ENCODE results near the gene AKR1D1. TPM values are rescaled to one million over a fixed set of nuclear protein-coding genes. Genes with fewer than 3 reads are reported as not detected.

AKR1D1 gene
- 1 to 10 TPM in 1 of 2 donors, under 1 TPM in 1; 0.87 to 1.3 TPM for total RNA-seq
- polyA plus RNA-seq (ENCODE audit: insufficient read depth, low read depth, low replicate concordance) = 6.9 TPM
- long read RNA-seq, donor 1 = 0 reads
- long read RNA-seq, donor 2 = 0 reads

- TF ChIP-seq CTCF (IDR thresholded peaks at IDR 0.05) = no peak
- no peak for TF ChIP-seq POLR2A (IDR thresholded peaks at IDR 0.05)
- H3K4me3 ChIP-seq = no peak within 1 kb of the TSS
- H3K4me1 ChIP-seq = no peaks in the 10 kb centered on the region
- H3K27ac ChIP-seq = no peak within 1 kb of the TSS
- no peaks in the 10 kb centered on the region for H3K36me3 ChIP-seq (ENCODE audit: low read depth, missing control alignments)
- no peaks in the 10 kb centered on the region for H3K9me3 ChIP-seq
- WGBS, 2 donors = 89 to 94% methylated on average over 3 of the region's 3 CpGs
- H3K27me3 ChIP-seq = no peaks in the 10 kb centered on the region
- no peak for DNase-seq
- intact Hi-C loops (cut with DNase I; ENCODE audit: low total_unique reads) = no loop called here
These were observed at the start of gene AKR1D1 for GRCh38 chr7:138076196-138076595. TSS of gene AKR1D1 (plus strand) at chr7:138076459. CDS start at chr7:138076519, 60 bp downstream.

GRCh38 chr7:138027100-138027499, 49.2 kb upstream of the AKR1D1 start:
- no peaks in the 10 kb centered on the region for H3K4me1 ChIP-seq
- no peaks in the 10 kb centered on the region for H3K9me3 ChIP-seq
- 49 to 56% methylated on average over 2 of the region's 2 CpGs for WGBS, 2 donors
- H3K27ac ChIP-seq = no peak overlapping the region
- H3K4me3 ChIP-seq = no peak overlapping the region
- no peak for DNase-seq
- TF ChIP-seq POLR2A (IDR thresholded peaks at IDR 0.05) = no peak
- no peak for TF ChIP-seq CTCF (IDR thresholded peaks at IDR 0.05)
- H3K36me3 ChIP-seq (ENCODE audit: low read depth, missing control alignments) = no peaks in the 10 kb centered on the region
- H3K27me3 ChIP-seq = no peaks in the 10 kb centered on the region
- intact Hi-C loops (cut with DNase I; ENCODE audit: low total_unique reads) = no loop called here

- intact Hi-C loops (cut with DNase I; ENCODE audit: low total_unique reads) = no loop called here
- no peak for DNase-seq
- WGBS, 2 donors = 91 to 94% methylated on average over 4 of the region's 4 CpGs
- no peaks in the 10 kb centered on the region for H3K36me3 ChIP-seq (ENCODE audit: low read depth, missing control alignments)
- TF ChIP-seq CTCF (IDR thresholded peaks at IDR 0.05) = no peak
- TF ChIP-seq POLR2A (IDR thresholded peaks at IDR 0.05) = no peak
- H3K4me1 ChIP-seq = no peaks in the 10 kb centered on the region
- no peaks in the 10 kb centered on the region for H3K27me3 ChIP-seq
- H3K9me3 ChIP-seq = no peaks in the 10 kb centered on the region
- H3K4me3 ChIP-seq = no peak overlapping the region
- no peak overlapping the region for H3K27ac ChIP-seq
These were observed 47.1 kb upstream of the AKR1D1 start for GRCh38 chr7:138029126-138029525.

GRCh38 chr7:138029941-138030340, 46.3 kb upstream of the AKR1D1 start:
- TF ChIP-seq CTCF (IDR thresholded peaks at IDR 0.05) (no peak), POLR2A (IDR thresholded peaks at IDR 0.05) (no peak)
- no peak for DNase-seq
- WGBS, 2 donors = 69 to 80% methylated on average over 2 of the region's 2 CpGs
- H3K4me1 ChIP-seq = no peaks in the 10 kb centered on the region
- no peak overlapping the region for H3K27ac ChIP-seq
- intact Hi-C loops (cut with DNase I; ENCODE audit: low total_unique reads) = no loop called here
- no peaks in the 10 kb centered on the region for H3K27me3 ChIP-seq
- H3K9me3 ChIP-seq = no peaks in the 10 kb centered on the region
- no peak overlapping the region for H3K4me3 ChIP-seq
- H3K36me3 ChIP-seq (ENCODE audit: low read depth, missing control alignments) = no peaks in the 10 kb centered on the region

- Histone ChIP-seq H3K4me3 (no peak overlapping the region), H3K36me3 (ENCODE audit: low read depth, missing control alignments) (no peaks in the 10 kb centered on the region), H3K27me3 (no peaks in the 10 kb centered on the region), H3K27ac (no peak overlapping the region), H3K4me1 (no peaks in the 10 kb centered on the region), H3K9me3 (no peaks in the 10 kb centered on the region)
- TF ChIP-seq POLR2A (IDR thresholded peaks at IDR 0.05) (no peak), CTCF (IDR thresholded peaks at IDR 0.05) (no peak)
- intact Hi-C loops (cut with DNase I; ENCODE audit: low total_unique reads) = no loop called here
- no peak for DNase-seq
- WGBS, 2 donors = 89 to 91% methylated on average over 7 of the region's 7 CpGs
These were observed 45.4 kb upstream of the AKR1D1 start for GRCh38 chr7:138030679-138031351.
